Activated gamma-delta T cell treated with Interleukin-2 at 50 U/mL for 16 hours (primary cell): ENCODE measurements around the gene TRNT1.
A peak's percentile ranks its signal among the peaks of the same experiment; 100 is the strongest.

Experiments used
- DNase-seq: peaks from one replicate; pipeline ENCODE4 v3.0.0-alpha.2; 2020

The TRNT1 gene

DNA sequence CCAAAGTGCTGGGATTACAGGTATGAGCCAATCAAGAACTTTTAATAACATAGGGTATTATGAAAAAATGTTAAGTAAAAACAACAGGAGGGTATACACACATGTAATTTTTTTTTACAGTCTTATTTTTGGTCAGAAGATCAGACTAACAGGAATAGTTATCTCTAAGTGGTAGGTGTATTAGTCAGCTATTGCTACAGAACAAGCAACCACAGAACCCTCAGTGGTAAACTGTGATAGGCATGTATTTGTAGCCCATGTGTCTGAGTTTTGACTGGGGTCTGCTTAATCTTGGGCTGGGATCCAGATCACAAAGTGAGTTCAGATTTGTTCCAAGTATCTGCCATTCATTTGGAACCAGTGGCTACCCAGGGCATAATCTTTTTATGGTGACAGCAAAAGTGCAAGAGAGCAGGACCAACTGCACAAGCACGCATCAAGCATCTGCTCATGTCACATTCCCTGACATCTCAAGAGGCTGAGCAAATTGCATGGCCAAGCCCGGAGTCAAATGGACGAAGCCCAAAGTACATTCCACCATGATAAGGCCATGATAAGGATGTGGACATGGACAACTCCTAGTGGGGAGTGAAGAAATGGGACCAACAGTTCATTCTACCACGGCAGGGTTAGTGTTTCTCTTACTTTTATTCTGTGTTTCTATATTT lies 13.6 kb upstream of the TRNT1 start:
- DNase-seq: no peak

- no peak for DNase-seq
These were observed 9.1 kb upstream of the TRNT1 start for GRCh38 chr3:3117651-3118050.

DNA sequence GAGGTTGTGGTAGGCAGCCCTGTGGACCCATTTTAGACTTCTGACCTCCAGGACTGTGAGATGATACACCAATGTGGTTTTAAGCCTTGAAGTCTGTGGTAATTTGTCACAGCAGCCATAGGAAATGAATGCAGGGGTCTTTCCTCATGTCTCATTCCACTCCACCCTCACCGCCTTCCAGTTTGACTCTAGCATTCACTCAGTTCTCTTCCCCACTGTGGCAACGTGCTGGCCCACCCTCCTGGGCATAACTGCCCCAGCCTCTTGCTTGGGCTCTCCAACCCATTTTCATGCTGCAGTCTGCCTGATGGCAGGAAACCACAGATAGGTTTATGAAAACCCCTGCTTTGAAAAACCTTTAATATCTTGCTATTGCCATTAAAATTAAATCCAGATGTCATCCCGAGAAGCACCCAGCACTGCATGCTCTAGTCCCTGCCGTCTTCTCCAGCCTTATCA lies 7.3 kb upstream of the TRNT1 start:
- no peak for DNase-seq

- DNase-seq: no peak
These were observed 763 bp upstream of the TRNT1 start for GRCh38 chr3:3125977-3126376.

DNA sequence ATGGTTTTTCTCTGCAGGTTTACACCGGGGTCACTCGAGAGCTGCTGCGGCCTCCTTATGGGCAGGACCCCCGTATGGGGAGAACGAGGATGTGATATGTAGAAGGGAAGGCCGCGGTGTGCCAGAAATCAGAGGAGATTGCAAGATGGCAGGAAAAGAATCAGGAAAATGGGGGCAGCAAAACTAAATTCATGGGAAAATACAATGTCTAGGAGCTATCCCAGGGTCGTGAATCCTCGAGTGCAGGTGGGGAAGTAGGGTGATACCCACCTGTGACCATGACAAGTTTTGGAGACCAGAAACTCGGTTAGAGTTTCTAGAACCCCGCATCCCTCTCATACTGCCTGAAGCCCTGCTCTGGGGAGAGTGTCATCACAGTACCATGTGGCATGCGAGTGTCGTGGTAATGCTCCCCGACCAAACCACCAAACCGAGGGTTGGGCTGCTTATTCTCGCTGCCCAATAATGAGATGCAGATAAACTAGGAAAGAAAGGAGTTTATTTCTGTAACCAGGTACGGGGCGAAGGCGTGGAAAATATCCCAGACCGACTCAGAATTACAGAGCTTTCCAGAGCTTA lies 781 bp downstream of the TRNT1 start:
- peak; percentile 12 for DNase-seq

GRCh38 chr3:3129579-3129978 lies 2.8 kb downstream of the TRNT1 start:
- DNase-seq: no peak

DNA sequence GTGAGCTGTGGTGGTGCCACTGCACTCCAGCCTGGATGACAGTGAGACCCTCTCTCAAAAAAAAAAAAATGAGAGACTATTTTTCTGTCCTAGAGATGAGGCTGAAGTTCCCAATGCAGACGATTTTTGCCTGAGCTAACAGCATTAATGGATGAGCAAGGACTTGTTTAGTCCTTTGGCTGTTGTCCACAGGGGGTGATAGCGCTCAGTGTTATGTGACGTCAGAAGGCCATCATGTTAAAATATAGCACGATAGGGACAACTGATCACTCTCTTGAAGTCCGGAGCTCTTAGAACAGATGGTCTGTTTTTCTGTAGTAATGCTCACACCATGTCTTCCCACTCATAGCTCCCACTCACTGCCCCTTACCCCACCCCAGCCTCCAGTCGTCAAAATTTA lies 6.8 kb downstream of the TRNT1 start:
- no peak for DNase-seq

DNA sequence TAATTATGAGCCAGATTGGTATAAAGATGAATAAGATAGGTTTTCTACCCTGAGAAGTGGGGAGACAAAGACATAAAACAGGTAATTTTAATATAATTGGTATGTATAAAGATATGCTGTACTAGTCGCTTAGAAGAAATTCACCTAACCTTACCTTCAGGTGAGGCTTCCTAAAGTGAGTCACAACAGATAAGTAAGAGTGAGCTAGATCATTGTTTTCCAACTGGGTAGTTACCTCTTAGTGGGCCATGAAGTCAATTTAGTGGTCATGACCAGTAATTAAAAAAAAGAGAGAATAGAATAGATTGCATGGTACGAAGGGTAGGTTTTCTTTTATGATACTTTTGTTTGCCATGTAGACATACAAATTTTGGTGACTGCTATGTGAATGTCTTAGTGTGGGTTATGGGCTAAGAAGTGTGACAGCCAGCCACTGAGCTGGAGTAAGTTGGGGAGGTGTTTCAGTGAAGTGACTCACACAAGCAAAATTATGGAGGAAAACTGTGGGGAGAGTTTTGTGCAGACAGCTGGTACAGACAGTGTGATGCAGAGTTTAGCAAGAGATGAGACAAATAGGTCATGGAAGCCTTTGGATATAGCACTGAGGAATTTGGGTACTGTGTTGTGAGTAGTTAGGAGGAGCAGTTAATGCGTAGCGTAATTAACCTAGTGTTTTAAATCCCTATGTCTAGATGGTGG lies 8.2 kb downstream of the TRNT1 start:
- no peak for DNase-seq

DNA sequence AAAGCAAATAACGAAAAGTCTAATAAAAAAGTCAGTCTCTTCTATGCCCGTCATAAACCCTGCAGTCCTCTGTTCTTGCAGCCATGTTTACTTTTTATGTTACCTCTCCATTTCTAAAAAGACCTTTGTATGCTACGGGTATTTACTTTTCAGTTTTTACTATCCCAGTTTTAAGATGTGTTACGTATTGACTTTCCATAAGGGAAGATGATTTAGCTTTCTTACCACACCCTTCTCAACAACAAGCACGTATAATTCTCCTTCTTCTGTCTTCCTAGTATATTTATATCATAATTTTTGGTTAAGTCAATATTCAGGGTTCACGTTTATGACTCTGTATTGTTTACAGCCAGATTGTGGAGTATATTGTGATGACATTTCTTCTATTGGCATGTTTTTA lies 10.8 kb downstream of the TRNT1 start:
- DNase-seq: no peak

GRCh38 chr3:3141939-3142338 lies 15.2 kb downstream of the TRNT1 start:
- no peak for DNase-seq

- no peak for DNase-seq
These were observed 19.1 kb downstream of the TRNT1 start for GRCh38 chr3:3145831-3146230.

GRCh38 chr3:3149560-3149959 lies 22.8 kb downstream of the TRNT1 start:
- no peak for DNase-seq

DNA sequence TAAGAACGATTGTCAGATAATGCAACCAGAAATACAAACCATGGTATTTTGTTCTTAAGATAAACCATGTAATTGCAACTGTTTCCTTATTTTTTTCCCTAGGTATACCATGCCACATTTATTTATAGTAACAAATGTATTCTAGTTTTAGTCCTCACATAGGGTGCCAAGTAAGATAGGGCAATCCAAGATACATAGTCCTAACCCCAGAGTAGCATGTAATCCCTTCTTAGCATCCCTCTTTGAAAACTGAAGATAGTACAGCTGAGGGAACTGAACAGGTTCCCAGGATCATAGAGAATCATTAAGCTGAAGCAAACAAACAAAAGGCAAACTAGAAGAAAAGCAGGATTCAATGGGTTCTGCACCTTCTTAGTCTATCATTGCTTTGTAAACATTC lies 24.8 kb downstream of the TRNT1 start:
- no peak for DNase-seq

DNA sequence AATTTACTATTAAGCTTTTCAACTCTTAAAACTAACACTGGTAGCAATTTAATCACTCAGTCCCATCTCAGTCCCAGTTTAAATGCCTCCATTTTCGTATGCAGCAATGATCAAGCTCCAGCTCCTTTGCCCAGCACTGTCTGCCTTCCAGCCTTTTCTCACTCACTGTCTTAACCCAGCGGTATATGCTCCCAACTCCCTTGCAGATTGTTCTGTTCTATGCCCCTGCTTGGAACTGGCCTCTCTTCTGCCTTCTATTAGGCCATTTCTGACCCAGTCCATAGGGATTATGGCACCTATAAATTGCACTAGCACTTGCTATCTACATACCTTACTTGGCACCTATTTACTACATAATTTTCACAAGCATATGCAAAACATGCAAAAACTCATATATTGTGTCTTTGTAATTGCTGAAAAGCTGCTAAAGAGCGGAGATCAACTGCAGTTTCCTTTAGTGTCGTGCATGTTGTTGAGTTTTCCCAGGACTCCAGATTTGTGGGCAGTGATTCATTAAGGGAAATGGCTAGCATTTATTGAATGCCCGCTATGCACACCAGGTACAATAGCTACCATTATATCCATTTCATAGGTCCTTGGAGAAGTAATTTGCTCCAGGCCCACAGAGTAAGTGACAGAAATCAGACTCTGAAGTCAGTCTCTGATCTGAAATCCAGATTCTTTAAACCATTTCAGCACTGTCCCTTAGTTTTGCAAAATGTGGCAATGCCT lies 28.3 kb downstream of the TRNT1 start:
- DNase-seq: no peak

DNA sequence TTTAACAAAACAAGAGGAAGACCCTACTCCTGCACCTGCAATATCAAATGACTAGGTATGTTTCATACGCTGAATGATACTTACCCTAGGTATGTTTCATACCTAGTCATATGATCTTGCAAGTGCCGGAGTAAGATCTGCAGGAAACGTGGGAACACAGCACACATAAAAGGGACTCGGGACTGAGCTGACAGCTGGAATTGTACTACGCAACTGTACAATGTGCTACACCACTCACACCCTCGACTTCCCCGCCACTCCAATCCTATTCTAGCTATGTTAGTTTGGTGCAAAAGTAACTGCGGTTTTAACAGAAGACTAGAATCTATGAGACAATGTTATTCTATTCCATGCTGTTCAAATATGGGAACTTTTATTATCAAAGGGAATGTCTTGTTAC lies 30.7 kb downstream of the TRNT1 start:
- no peak for DNase-seq

- no peak for DNase-seq
These were observed 34.1 kb downstream of the TRNT1 start for GRCh38 chr3:3160826-3161225.

GRCh38 chr3:3165241-3165640 lies 38.5 kb downstream of the TRNT1 start:
- no peak for DNase-seq

- no peak for DNase-seq
These were observed 38.9 kb downstream of the TRNT1 start for GRCh38 chr3:3165650-3166049.

- DNase-seq: no peak
These were observed 44.3 kb downstream of the TRNT1 start for GRCh38 chr3:3170998-3171397.

DNA sequence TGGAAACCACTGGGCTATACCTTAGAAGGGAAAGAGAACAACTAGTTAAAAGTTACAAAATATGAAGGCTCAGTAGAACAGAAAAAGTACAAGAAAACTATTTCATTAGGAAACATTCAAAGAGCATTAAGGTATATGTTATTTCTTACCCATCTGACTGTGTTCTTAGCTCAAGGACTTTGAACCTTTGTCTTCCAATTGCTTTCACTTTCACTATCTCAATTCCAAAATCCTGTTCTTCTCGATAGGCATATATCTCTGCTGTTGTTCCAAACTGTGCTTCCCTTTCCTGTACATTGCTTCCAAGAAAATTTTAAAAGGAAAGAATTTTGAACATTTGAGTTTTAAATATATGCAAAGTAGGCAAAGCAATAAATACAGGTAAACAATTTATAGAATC lies 45.9 kb downstream of the TRNT1 start:
- DNase-seq: no peak

- no peak for DNase-seq
These were observed 51.2 kb downstream of the TRNT1 start for GRCh38 chr3:3177861-3178497.

DNA sequence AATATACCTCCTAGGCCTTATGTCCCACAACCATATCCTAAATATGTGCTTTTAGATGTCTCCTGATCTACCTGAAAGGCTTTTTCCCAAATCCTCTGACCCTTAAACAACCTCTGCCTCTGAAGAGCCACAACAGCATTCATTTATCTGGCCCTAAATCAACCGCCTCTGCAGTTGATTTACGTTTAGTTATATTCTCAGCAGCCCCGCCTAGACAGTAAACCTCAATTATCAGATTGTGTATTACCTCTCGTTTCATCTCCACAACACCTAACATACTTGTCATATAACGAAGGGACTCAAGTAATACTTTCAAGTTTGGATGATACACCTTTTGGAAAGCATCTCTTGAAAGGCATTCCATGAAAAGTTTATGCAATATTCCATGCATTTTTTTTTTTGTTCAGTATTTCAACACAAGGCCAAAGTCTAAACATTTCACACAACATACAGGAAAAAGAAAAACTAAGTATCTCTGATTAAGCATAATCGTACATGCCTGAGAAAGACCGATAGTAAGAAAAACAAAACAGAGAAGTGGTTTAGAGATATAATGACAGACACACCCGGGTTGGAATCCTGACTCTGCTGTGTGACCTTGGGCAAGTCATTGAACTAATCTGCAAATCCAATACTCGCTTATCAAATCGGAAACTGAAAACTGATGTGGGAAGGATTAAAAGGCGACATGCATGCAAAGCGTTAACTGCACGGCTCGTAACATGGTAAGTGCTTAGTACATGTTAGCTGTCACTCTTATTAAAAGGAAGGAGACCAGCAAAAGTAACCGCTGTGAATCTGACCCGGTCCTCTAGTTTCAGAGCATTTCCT lies 52.0 kb downstream of the TRNT1 start:
- no peak for DNase-seq
